Esophagus squamous epithelium (tissue), 5 donors: ENCODE data around the gene HIRA. TPM values are rescaled to one million over a fixed set of nuclear protein-coding genes. Genes with fewer than 3 reads are reported as not detected.

Source experiments
- DNase-seq: peaks from one replicate; lab custom pipeline; 2025; lab: John Stamatoyannopoulos, UW
- H3K27ac ChIP-seq, 4 donors: fragments of 200-600 bp; sonication (generic); one replicate each; pipeline ENCODE4 v1.5.1; 2016 to 2019; ENCODE audit warnings: mild to moderate bottlenecking in 1 of 4
- H3K27me3 ChIP-seq, 4 donors: fragments of 200-600 bp; sonication (generic); 1 replicate in 3 of 4; 2 replicates in 1 of 4; pipeline versions ENCODE4 v1.5.1 to v1.6.0; 2017 to 2021; ENCODE audit warnings: antibody characterized with exemption in 1 of 4
- H3K36me3 ChIP-seq, 3 donors: fragments of 200-600 bp; sonication (generic); one replicate each; pipeline ENCODE4 v1.5.1; 2016 to 2019
- H3K4me1 ChIP-seq, 3 donors: fragments of 200-600 bp; sonication (generic); one replicate each; pipeline ENCODE4 v1.5.1; 2017 to 2019
- H3K4me3 ChIP-seq, 4 donors: fragments of 200-600 bp; sonication (generic); 1 replicate in 3 of 4; 2 replicates in 1 of 4; pipeline ENCODE4 v1.5.1; 2016 to 2019; ENCODE audit warnings: mild to moderate bottlenecking in 2 of 4, moderate library complexity in 1 of 4
- H3K9me3 ChIP-seq, 3 donors: fragments of 200-600 bp; sonication (generic); one replicate each; pipeline ENCODE4 v1.5.1; 2016 to 2019
- CTCF ChIP-seq, 6 experiments: fragments of 450-650 bp in 4 of 6; fragments of 200-600 bp in 2 of 6; sonication (generic) in 2 of 6; IDR thresholded peaks; one replicate each; pipeline ENCODE4 v1.5.1; 2016 to 2019; ENCODE audit warnings: antibody characterized with exemption in 6 of 6, mild to moderate bottlenecking in 4 of 6, moderate library complexity in 4 of 6
- POLR2A ChIP-seq, 4 donors: fragments of 450-650 bp; IDR thresholded peaks; one replicate each; pipeline ENCODE4 v1.6.1; 2017; ENCODE audit warnings: antibody characterized with exemption in 4 of 4, mild to moderate bottlenecking in 4 of 4, moderate library complexity in 3 of 4
- WGBS, 2 donors: methylation state at CpG; one replicate each; pipeline ENCODE4 v1.1.5; 2018; 5-methylcytosine and 5-hydroxymethylcytosine counted together
- intact Hi-C: fragments of 100-400 bp; cut with DNase I; formaldehyde crosslinking; loops from one replicate; pipeline ENCODE4 v1.15.0; 2022
- total RNA-seq, 4 donors: library from RNA; depleted of rRNA; stranded (reverse); fragments of >200 nt; gene quantifications; one replicate each; pipeline ENCODE4 v1.1.0, GENCODE V29; 2016
- donor health status: DM: yes; HTN: yes; CAD: no.

HIRA gene
- total RNA-seq, 4 donors from 2014 or later = 11.2 to 19.8 (median 14.4) TPM

- 57 to 65% methylated on average over 5 of the region's 5 CpGs for WGBS, 2 donors
- H3K4me3 ChIP-seq = no peak overlapping the region
- H3K4me1 ChIP-seq = peaks cover 0 to 18% (median 3%) of the 10 kb centered on the region in 3 donors
- no peak for DNase-seq
- no peaks in the 10 kb centered on the region for H3K27me3 ChIP-seq
- intact Hi-C loops = no loop called here
- TF ChIP-seq CTCF (IDR thresholded peaks at IDR 0.05) (no peak), POLR2A (IDR thresholded peaks at IDR 0.05) (no peak)
- H3K9me3 ChIP-seq = no peaks in the 10 kb centered on the region
- H3K27ac ChIP-seq = no peak overlapping the region
- H3K36me3 ChIP-seq = no peaks in the 10 kb centered on the region
Observed at GRCh38 chr22:19419464-19420178, 11.9 kb downstream of the HIRA start.

GRCh38 chr22:19419086-19419463, 12.5 kb downstream of the HIRA start:
- Histone ChIP-seq H3K4me1 (peaks cover 0 to 23% (median 3%) of the 10 kb centered on the region in 3 donors), H3K27me3 (no peaks in the 10 kb centered on the region), H3K27ac (no peak overlapping the region), H3K9me3 (no peaks in the 10 kb centered on the region), H3K4me3 (no peak overlapping the region), H3K36me3 (no peaks in the 10 kb centered on the region)
- TF ChIP-seq CTCF (IDR thresholded peaks at IDR 0.05) = no peak
- no peak for TF ChIP-seq POLR2A (IDR thresholded peaks at IDR 0.05)
- no peak for DNase-seq
- 73 to 75% methylated on average over 5 of the region's 5 CpGs for WGBS, 2 donors
- intact Hi-C loops = no loop called here

GRCh38 chr22:19412923-19413322, 18.6 kb downstream of the HIRA start:
- Histone ChIP-seq H3K27ac (no peak overlapping the region), H3K4me3 (no peak overlapping the region), H3K36me3 (peaks cover 5 to 33% (median 9%) of the 10 kb centered on the region in 3 donors), H3K9me3 (no peaks in the 10 kb centered on the region), H3K27me3 (no peaks in the 10 kb centered on the region), H3K4me1 (peaks cover 0 to 22% (median 0%) of the 10 kb centered on the region in 3 donors)
- 85 to 91% methylated on average over 4 of the region's 4 CpGs for WGBS, 2 donors
- intact Hi-C loops = no loop called here
- no peak for DNase-seq
- TF ChIP-seq POLR2A (IDR thresholded peaks at IDR 0.05) (no peak), CTCF (IDR thresholded peaks at IDR 0.05) (no peak)

- no peak overlapping the region for H3K27ac ChIP-seq
- H3K9me3 ChIP-seq = no peaks in the 10 kb centered on the region
- H3K4me3 ChIP-seq = no peak overlapping the region
- no peak for DNase-seq
- peaks cover 0 to 22% (median 0%) of the 10 kb centered on the region in 3 donors for H3K4me1 ChIP-seq
- 66 to 84% methylated on average over 3 to 4 of the region's 4 CpGs for WGBS, 2 donors
- no peaks in the 10 kb centered on the region for H3K27me3 ChIP-seq
- peaks cover 7 to 38% (median 14%) of the 10 kb centered on the region in 3 donors for H3K36me3 ChIP-seq
- intact Hi-C loops = no loop called here
- TF ChIP-seq POLR2A (IDR thresholded peaks at IDR 0.05) = no peak
- TF ChIP-seq CTCF (IDR thresholded peaks at IDR 0.05) = no peak
Observed at GRCh38 chr22:19412478-19412877, 19.1 kb downstream of the HIRA start.

GRCh38 chr22:19411690-19412045, 19.9 kb downstream of the HIRA start:
- Histone ChIP-seq H3K27ac (no peak overlapping the region), H3K9me3 (no peaks in the 10 kb centered on the region), H3K27me3 (no peaks in the 10 kb centered on the region), H3K4me1 (peaks cover 0 to 22% (median 0%) of the 10 kb centered on the region in 3 donors), H3K4me3 (no peak overlapping the region), H3K36me3 (peaks cover 7 to 46% (median 18%) of the 10 kb centered on the region in 3 donors)
- no peak for DNase-seq
- intact Hi-C loops = no loop called here
- TF ChIP-seq POLR2A (IDR thresholded peaks at IDR 0.05) = no peak
- no peak for TF ChIP-seq CTCF (IDR thresholded peaks at IDR 0.05)
- WGBS, 2 donors = 80% methylated on average over 1 of the region's 1 CpG; no CpG with 5 or more reads in 1 of the 2 donors
